HG03060 (cell line): Measurements from ENCODE around the gene MICALL2.

Experiments
- ATAC-seq: cut with Tn5 transposase; IDR thresholded peaks from one replicate; pipeline ENCODE4 v1.9.1; 2021; ENCODE audit warnings: low read depth, moderate number of reproducible peaks; ENCODE audit not compliant: unreplicated experiment

The MICALL2 gene

DNA sequence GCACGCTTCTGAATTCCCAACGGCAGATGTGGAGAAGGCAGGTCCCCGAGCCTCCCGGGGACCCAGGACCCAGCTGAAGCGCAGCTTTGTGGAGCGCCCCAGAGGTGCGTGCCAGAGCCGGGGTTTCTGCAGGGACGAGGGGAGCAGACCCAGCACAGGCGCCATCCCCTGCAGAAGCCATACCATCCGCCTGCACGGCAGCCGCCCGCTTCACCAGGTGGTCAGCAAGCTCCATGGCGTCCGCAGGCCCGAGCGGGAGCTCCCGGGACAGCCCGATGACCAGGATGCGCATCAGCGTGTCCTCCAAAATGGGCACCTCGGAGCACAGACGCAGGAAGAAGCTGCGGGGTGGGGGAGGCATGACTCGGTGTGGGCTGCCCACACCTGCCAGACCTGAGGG, 34.3 kb upstream of the MICALL2 start:
- ATAC-seq, result no peak

- ATAC-seq, result no peak
Measured at GRCh38 chr7:1493129-1493528, 33.9 kb upstream of the MICALL2 start.

DNA sequence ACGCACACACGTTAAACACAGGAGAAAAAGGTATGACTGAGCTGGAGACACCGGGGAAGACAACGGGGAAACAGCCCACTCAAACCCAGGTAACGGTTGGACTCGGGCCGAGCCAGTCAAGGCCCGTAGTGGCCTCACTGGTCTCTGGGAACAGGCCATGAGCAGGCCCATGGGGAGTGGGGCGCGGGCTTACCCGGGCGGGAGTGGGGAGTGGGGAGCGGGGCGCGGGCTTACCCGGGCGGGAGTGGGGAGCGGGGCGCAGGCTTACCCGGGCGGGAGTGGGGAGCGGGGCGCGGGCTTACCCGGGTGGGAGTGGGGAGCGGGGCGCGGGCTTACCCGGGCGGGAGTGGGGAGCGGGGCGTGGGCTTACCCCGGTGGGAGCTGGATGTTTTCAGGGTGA, 33.4 kb upstream of the MICALL2 start:
- no peak for ATAC-seq

DNA sequence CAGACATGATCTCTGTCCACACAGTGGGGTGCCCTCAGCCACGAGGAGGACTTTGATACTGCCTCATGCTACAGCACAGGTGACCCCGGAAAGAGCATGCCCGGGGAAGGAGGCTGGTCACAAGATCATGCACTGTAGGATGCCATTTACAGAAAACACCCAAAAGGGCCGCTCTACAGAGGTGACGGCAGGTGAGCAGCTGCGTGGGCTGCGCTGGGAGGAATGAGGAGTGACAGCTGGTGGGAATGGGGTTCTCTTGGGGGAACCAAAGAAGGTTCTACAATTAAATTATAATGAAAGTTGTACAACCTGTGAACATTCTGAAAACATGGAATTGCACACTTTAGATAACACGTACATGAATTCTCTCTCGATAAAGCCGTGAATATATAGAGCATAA, 33.0 kb upstream of the MICALL2 start:
- ATAC-seq, result no peak

DNA sequence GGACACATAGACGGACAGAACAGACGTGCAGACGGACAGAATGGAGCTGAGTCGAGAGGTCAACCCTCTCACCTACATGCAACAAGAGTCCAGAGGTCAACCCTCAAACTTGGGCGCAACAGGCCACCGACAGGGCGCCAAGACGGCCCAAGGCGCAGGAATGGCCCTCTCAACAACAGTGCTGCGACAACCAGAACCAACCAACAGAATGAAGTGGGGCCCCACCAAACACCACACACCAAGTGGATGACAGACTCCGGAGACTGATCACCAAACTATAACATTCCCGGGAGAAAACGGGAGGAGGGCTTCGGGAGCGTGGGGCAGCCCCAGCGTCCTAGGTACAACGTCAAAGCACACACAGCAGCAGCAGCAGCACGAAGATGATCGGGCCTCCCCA, 31.6 kb upstream of the MICALL2 start:
- no peak for ATAC-seq

DNA sequence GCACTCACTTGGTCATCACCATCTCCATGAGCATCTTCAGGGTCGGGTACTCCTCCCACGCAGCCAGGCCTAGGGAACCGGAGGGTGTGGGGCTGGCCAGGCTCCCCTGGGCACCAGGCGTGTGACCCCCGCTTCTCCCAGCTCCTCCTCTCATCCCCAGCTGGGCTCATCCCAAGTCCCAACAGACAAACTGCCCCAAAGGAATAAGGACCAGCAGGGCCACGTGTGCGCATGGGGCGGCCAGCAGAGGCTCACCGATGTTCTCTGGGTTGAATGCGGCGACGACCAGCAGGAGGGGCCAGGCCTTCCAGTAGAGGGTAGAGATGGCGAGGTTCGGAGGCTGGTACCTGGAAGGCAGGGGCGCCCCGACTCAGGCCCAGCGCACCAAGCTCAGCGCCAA, 30.1 kb upstream of the MICALL2 start:
- no peak for ATAC-seq

GRCh38 chr7:1488016-1488415, 28.7 kb upstream of the MICALL2 start:
- ATAC-seq, result no peak

- no peak for ATAC-seq
Measured at GRCh38 chr7:1487466-1487865, 28.2 kb upstream of the MICALL2 start.

DNA sequence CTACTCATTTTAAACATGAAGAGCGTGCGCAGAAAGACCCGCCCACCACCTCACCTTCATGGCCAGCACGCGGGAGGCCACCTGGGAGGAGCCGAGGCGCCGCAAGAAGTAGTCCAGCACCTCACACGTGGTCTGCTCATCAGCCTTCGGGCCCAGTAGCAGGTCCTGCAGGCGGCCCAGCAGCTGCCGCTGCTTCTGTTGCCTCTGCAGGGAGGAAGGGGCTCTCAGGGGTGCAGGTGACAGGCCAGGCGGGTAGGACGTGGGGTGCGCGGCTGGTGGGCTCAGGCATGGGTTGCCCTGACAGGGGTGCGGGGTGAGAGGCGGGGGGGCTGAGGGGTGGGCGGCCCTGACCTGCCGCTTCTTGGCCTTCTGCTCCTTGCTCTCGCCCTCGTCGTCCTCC, 27.3 kb upstream of the MICALL2 start:
- ATAC-seq, result no peak

DNA sequence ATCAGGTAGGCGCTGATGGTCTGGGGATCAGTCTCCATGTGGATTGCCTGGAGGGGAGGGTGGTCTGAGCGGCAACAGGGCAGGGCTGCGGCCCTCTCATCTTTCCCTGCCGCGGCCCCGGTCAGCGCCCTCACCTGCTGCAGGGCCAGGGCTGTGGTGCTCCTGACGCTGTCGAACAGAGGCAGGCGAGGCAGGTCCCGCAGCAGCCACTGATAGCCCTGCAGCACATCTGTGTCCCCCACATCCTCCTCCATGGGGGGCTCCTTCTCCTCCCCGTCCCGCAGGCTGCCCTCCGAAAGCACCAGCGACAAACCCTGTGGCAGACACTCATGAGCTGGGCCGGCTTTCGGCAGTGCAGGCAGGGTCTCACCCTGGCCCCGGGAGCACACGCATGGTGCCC, 25.9 kb upstream of the MICALL2 start:
- ATAC-seq, result no peak

DNA sequence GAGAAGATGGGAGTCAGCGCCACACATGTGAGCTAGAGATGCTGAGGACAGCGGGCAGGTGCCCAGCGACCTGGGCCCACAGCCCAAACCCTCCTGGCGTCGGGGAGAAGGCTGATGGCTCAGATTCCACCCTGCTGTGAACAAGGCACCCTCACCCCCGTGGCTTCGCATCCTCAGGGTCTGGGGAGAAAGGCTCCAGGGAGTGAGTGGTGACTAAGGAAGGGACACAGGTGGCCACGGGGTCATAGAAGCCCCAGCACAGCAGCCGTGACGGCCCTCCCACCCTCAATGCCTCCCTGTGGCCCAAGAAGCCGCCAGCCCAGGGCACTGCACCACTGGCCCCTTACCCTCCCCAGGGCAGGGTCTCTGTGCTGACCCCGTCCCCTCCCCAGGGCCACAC, 25.3 kb upstream of the MICALL2 start:
- ATAC-seq, result no peak

DNA sequence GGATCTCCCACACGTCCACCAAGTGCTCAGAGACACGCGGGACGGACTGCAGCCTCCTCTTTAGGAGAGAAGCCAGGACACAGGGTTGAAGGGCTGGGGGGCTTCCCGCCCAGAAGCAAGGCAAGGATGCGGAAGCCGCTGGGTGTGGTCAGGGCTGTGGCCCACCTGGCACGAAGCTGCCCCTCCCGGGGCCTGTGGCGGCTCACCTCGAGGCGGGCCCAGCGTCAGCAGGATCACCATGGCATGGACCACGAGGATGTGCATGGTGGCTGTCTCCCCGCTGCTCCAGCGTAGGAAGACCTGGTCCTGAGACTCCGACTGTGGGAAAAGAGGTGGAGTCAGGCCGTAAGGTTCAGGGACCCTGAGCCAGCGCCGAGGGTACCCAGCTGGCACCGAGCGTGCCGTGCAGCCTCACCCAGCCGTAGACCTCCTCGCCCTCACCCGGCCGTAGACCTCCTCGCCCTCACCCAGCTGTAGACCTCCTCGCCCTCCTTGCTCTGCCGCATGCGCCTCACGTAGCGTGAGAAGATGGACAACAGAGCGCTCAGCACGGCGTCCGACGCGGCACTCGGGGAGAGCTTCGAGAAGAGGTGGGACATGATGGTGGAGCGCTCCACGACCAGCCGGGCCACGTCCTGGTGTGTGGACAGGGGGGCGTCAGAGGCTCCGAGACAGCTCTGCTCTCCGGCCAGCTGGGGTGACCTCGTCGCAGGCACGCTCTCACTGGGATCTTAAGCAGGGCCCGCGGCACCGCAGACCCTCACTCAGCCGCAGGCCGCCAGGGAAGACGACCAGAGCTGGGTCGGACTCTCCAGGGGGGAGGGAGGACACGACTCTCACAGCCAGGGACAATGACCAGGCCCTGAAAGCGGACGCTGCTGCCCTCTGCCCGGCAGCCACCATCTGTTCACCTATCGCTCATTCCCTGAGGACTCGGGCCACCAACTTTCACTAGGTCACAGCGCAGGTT, 24.6 kb upstream of the MICALL2 start:
- ATAC-seq, result no peak

GRCh38 chr7:1483079-1483478, 23.8 kb upstream of the MICALL2 start:
- ATAC-seq, result no peak

DNA sequence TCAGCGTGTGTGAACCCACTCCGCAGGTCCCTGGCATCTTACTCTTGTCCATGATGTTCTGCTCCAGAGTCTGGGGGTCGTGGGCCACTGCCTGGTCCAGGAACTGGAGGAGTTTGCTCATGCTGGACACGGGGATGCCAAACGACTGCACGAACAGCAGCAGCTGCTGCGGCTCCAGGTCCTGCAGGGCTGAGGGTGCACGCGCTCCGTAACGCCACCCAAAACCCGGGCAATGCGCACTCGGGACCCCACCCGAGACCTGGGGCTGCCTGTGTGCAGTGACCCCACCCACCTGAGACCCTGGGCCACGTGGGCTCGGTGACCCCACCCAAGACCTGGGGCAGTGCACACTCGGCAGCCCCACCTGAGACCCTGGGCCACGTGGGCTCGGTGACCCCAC, 22.0 kb upstream of the MICALL2 start:
- no peak for ATAC-seq

- no peak for ATAC-seq
Measured at GRCh38 chr7:1480670-1481069, 21.4 kb upstream of the MICALL2 start.

DNA sequence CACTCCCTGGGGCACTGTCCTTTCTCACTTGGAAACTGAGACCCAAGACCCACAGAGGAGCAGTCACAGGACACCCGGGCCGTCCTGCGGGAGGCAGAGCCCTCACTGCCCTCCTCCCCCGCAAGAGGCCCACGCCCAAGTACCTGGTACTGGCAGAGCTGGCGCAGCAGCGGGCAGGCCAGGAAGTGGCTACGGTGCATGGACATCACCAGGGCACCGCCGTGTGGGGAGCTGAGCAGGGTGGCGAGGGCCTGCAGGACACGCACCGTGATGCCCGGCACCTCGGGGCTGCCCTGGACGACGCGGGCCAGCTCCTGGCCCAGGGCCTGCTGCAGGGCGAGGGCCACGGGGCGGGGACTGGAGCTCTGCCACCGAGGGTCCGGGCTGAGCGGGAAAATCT, 20.0 kb upstream of the MICALL2 start:
- no peak for ATAC-seq

- no peak for ATAC-seq
Measured at GRCh38 chr7:1478480-1478879, 19.2 kb upstream of the MICALL2 start.

- no peak for ATAC-seq
Measured at GRCh38 chr7:1476859-1477258, 17.6 kb upstream of the MICALL2 start.

DNA sequence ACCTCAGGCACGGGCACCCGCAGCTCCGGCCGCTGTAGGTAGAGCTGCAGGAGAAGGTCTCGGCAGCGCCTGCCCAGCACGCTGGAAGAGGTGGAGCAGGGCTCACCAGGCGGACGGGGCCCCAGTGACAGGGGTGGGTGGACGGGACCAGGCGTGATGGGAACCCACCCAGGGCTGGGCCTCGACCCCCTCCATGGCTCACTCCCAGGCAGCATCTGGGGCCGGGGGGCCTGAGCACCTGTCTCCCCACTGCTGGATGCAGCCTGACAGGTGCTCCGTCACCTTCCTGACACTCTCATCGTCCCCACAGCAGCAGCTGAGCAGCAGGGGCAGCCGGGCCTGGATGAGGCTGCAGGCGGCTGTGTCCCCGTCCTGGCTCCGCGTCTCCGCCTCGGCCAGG, 16.7 kb upstream of the MICALL2 start:
- no peak for ATAC-seq

GRCh38 chr7:1475393-1475792, 16.1 kb upstream of the MICALL2 start:
- ATAC-seq, result no peak

- no peak for ATAC-seq
Measured at GRCh38 chr7:1474736-1475135, 15.5 kb upstream of the MICALL2 start.

- ATAC-seq, result no peak
Measured at GRCh38 chr7:1473864-1474512, 14.7 kb upstream of the MICALL2 start.
